OCI-LY1 (cell line): Measurements from ENCODE around the gene ELMOD2.

ENCODE experiments used
- EZH2 ChIP-seq: fragments of 200-600 bp; sonication (generic), shearing (Covaris generic); IDR thresholded peaks from 2 replicates; pipeline ENCODE4 v1.8.0; 2017; ENCODE audit warnings: borderline replicate concordance, mixed run types, mild to moderate bottlenecking, antibody characterized with exemption, low read length, moderate library complexity, mixed read lengths
- TF ChIP-seq, protein P1 (sequence below): fragments of 200-600 bp; sonication (generic), shearing (Covaris generic); IDR thresholded peaks from 2 replicates; pipeline ENCODE4 v1.5.1; 2017; ENCODE audit warnings: mild to moderate bottlenecking, antibody characterized with exemption, low read length, moderate library complexity, mixed read lengths

DNA sequence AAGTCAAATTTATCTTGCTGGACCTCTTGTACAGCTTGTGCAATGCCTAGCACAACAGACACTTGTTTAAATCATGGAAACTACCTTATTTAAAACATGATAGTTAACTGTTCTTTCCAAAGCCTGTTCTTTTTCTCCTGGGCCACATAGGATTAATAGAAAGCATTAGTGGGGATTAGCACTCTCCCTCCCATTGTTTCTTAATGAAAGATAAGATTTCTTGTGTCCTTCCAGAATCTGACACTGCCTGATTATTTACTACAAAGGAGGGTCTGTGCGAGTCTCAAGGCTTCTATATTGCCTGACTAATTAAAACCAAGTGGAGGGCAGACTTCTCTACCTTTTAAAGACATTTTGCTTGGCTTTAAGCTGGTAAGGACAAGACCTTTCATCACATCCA lies 8.5 kb upstream of the ELMOD2 start:
- TF ChIP-seq, protein P1, sequence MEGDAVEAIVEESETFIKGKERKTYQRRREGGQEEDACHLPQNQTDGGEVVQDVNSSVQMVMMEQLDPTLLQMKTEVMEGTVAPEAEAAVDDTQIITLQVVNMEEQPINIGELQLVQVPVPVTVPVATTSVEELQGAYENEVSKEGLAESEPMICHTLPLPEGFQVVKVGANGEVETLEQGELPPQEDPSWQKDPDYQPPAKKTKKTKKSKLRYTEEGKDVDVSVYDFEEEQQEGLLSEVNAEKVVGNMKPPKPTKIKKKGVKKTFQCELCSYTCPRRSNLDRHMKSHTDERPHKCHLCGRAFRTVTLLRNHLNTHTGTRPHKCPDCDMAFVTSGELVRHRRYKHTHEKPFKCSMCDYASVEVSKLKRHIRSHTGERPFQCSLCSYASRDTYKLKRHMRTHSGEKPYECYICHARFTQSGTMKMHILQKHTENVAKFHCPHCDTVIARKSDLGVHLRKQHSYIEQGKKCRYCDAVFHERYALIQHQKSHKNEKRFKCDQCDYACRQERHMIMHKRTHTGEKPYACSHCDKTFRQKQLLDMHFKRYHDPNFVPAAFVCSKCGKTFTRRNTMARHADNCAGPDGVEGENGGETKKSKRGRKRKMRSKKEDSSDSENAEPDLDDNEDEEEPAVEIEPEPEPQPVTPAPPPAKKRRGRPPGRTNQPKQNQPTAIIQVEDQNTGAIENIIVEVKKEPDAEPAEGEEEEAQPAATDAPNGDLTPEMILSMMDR, result no peak
- no peak for TF ChIP-seq EZH2
